ENCODE measurements around the gene PBLD. TPM values are rescaled to one million over a fixed set of nuclear protein-coding genes. Genes with fewer than 3 reads are reported as not detected.

The PBLD gene
- total and polyA plus RNA-seq, 3 donors from 2014 or later = 4.4 to 7.6 (median 7.6) TPM

DNA sequence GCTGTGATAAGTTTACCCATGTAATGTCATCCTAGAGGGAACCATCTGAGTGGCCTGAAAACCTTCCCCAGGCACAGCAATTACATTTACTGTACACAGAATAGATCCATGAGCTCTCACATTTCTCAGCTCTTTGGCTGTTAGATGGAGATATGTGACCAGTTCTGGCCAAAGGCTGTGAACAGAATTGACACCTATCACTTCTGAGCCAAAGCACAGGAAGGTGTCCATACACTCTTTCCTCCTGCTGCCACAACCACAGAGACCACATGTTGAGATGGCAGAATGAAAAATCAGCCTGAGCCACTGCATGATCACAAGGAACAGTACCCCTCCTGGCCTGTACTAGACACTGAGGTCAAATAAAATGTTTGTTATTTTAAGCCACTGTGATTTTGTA is 56.5 kb downstream of the PBLD start:
- Histone ChIP-seq H3K27me3 (no peaks in the 10 kb centered on the region), H3K9me3 (no peaks in the 10 kb centered on the region), H3K27ac (no peak overlapping the region), H3K36me3 (ENCODE audit: low read depth, missing control alignments) (no peaks in the 10 kb centered on the region), H3K4me1 (peaks cover 7% of the 10 kb centered on the region), H3K4me3 (no peak overlapping the region)
- no peak for TF ChIP-seq POLR2A (IDR thresholded peaks at IDR 0.05)
- TF ChIP-seq, protein P1, sequence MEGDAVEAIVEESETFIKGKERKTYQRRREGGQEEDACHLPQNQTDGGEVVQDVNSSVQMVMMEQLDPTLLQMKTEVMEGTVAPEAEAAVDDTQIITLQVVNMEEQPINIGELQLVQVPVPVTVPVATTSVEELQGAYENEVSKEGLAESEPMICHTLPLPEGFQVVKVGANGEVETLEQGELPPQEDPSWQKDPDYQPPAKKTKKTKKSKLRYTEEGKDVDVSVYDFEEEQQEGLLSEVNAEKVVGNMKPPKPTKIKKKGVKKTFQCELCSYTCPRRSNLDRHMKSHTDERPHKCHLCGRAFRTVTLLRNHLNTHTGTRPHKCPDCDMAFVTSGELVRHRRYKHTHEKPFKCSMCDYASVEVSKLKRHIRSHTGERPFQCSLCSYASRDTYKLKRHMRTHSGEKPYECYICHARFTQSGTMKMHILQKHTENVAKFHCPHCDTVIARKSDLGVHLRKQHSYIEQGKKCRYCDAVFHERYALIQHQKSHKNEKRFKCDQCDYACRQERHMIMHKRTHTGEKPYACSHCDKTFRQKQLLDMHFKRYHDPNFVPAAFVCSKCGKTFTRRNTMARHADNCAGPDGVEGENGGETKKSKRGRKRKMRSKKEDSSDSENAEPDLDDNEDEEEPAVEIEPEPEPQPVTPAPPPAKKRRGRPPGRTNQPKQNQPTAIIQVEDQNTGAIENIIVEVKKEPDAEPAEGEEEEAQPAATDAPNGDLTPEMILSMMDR (IDR thresholded peaks at IDR 0.05) = no peak
- no peak for DNase-seq
- intact Hi-C loops (cut with DNase I; ENCODE audit: low total_unique reads) = no loop called here

DNA sequence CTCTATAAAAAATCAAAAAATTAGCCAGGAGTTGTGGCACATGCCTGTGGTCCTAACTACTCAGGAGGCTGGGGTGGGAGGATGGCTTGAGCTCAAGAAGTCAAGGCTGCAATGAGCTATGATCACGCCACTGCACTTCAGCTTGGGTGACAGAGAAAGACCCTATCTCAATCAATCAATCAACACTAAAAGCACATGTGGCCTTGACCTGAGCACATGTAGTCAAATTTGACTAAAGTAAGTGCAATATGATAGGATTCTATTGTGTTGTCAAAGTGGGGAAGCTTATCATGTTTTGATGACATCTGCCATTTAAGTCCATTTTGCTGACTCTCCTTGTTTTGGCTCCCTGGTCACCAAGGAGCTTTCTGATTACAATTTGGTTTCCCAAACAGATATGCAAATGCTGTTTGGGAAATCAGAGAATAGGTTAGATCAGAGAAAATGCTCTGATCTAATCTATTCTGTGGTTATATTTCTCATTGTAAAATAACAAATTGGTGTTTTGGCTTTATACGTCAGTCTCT is 57.1 kb downstream of the PBLD start:
- TF ChIP-seq, protein P1 (IDR thresholded peaks at IDR 0.05) = no peak
- no peak for TF ChIP-seq POLR2A (IDR thresholded peaks at IDR 0.05)
- Histone ChIP-seq H3K27ac (no peak overlapping the region), H3K36me3 (ENCODE audit: low read depth, missing control alignments) (no peaks in the 10 kb centered on the region), H3K4me3 (no peak overlapping the region), H3K9me3 (no peaks in the 10 kb centered on the region), H3K27me3 (no peaks in the 10 kb centered on the region), H3K4me1 (peaks cover 9% of the 10 kb centered on the region)
- WGBS, 2 donors = 86 to 90% methylated on average over 2 of the region's 2 CpGs
- intact Hi-C loops (cut with DNase I; ENCODE audit: low total_unique reads) = no loop called here
- no peak for DNase-seq

DNA sequence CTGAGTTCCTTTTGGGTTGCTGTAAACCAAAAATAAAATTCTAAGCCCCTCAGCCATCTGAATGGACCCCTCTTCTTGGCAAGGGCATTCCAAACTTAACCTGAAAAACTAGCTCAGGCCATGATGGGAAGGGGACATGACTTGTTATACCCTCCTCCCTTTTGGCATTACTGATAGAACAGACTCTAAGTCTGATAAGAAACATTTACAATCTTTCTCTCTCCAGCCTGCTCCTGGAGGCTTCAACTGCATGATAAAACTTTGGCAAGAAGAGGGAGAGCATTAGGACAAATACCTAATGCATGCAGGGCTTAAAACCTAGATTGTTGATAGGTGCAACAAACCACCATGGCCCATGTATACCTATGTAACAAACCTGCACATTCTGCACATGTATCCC is 59.9 kb downstream of the PBLD start:
- no peak for DNase-seq
- Histone ChIP-seq H3K4me3 (no peak overlapping the region), H3K27ac (no peak overlapping the region), H3K27me3 (no peaks in the 10 kb centered on the region), H3K9me3 (no peaks in the 10 kb centered on the region), H3K36me3 (ENCODE audit: low read depth, missing control alignments) (no peaks in the 10 kb centered on the region), H3K4me1 (peaks cover 9% of the 10 kb centered on the region)
- intact Hi-C loops (cut with DNase I; ENCODE audit: low total_unique reads) = no loop called here
- no peak for TF ChIP-seq POLR2A (IDR thresholded peaks at IDR 0.05)
- TF ChIP-seq, protein P1 (IDR thresholded peaks at IDR 0.05) = no peak

DNA sequence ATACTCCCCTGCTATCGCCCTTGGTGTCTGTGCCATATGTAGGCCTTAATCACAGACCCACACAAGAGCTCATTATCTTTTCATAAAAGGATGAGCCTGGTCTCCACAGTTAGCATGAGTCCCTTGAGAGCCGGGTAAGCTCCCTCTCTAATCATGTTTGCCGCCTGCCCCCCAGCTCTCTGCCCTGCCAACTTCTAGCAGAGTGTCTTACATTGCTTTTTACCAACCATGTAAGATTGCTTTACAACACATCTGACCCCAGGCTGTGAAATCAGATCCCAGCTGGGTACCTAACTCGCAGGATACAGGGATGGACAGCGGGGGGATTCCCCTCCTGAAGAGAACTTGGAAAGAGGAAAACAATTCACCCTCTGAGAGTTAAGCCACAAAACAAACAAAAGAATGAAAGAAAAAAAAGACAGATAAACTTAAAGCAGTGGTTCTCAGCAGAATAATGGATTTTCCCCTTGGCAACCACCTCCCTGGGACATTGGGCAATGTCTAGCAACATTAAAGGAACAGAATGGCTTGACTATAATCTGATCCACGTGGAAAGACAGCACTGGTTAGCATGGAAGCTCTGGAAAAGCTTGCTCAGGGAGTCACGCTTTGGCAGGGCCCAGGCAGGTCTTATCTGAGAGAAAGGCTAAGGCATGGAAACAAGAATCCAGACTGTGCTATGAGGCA is 61.4 kb downstream of the PBLD start:
- Histone ChIP-seq H3K4me3 (no peak overlapping the region), H3K4me1 (peaks cover 9% of the 10 kb centered on the region), H3K27me3 (no peaks in the 10 kb centered on the region), H3K27ac (no peak overlapping the region), H3K9me3 (no peaks in the 10 kb centered on the region), H3K36me3 (ENCODE audit: low read depth, missing control alignments) (no peaks in the 10 kb centered on the region)
- peak; percentile 45 for DNase-seq
- no peak for TF ChIP-seq POLR2A (IDR thresholded peaks at IDR 0.05)
- TF ChIP-seq, protein P1 (IDR thresholded peaks at IDR 0.05) = no peak
- intact Hi-C loops (cut with DNase I; ENCODE audit: low total_unique reads) = no loop called here
- WGBS, 2 donors = 50 to 55% methylated on average over 7 of the region's 7 CpGs
